GM21737 (cell line): ENCODE data around the gene METTL13.
"Not testable (repeated sequence)": the region's sequence is repeated elsewhere in the genome, so short reads cannot be mapped to it uniquely, and the experiment has no call there.

Source experiments
- ATAC-seq: cut with Tn5 transposase; IDR thresholded peaks from one replicate; pipeline ENCODE4 v1.9.1; 2021; ENCODE audit warnings: mild to moderate bottlenecking, moderate library complexity; ENCODE audit not compliant: unreplicated experiment

METTL13 gene

GRCh38 chr1:171769171-171769570 lies 12.3 kb upstream of the METTL13 start:
- no peak for ATAC-seq

- no peak for ATAC-seq
These were observed 11.7 kb upstream of the METTL13 start for GRCh38 chr1:171769754-171770153.

DNA sequence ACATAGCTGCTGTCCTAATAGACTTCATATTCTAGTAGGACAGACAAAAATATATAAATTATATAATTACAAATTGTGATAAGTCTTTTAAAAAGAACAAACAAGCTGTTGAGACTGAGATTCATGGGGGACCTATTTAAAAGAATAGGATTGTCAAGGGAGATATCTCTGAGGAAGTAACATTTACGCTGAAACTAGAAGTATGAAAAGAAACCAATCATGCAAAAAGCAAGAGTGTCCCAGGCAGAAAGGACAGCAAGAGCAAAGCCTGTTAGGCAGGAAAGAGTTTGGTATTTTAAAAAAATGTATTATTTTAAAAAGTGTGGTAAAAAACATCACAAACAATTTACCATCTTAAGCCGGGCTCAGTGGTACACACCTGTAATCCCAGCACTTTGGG lies 9.1 kb upstream of the METTL13 start:
- no peak for ATAC-seq

GRCh38 chr1:171780583-171781175 lies 781 bp upstream of the METTL13 start:
- ATAC-seq = no peak

DNA sequence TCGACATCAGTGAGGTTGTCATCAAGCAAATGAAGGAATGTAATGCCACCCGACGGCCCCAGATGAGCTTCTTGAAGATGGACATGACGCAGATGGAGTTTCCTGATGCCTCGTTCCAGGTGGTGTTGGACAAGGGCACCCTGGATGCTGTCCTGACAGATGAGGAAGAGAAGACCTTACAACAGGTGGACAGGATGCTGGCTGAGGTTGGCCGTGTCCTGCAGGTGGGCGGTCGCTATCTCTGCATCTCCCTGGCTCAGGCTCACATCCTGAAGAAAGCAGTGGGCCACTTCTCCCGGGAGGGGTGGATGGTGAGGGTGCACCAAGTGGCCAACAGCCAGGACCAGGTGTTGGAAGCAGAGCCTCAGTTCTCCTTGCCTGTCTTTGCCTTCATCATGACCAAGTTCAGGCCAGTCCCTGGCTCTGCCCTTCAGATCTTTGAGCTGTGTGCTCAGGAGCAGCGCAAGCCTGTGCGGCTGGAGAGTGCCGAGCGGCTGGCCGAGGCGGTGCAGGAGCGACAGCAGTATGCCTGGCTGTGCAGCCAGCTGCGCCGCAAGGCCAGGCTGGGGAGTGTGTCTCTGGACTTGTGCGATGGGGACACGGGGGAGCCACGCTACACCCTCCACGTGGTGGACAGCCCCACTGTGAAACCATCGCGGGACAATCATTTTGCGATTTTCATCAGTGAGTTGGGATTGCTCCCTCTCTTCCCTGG lies 2.5 kb downstream of the METTL13 start:
- ATAC-seq = no peak

GRCh38 chr1:171784784-171785183 lies 3.3 kb downstream of the METTL13 start:
- no peak for ATAC-seq

GRCh38 chr1:171785766-171786165 lies 4.3 kb downstream of the METTL13 start:
- no peak for ATAC-seq

DNA sequence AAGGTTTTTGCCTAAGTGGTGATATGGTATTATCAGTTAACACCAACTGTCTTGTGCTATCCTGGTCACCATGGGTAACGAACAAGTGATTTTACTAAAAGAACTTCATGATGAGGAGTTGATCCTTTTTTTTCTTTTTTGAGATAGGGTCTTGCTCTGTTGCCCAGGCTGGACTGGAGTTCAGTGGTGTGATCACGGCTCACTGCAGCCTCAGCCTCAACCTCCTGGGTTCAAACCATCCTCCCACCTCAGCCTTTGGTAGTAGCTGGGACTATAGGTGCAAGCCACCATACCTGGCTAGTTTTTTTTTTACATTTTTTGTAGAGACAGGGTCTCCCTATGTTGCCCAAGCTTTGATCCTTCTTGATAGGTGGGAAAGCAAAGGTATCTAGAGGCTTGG lies 5.1 kb downstream of the METTL13 start:
- no peak for ATAC-seq

GRCh38 chr1:171787686-171788480 lies 6.4 kb downstream of the METTL13 start:
- no peak for ATAC-seq

DNA sequence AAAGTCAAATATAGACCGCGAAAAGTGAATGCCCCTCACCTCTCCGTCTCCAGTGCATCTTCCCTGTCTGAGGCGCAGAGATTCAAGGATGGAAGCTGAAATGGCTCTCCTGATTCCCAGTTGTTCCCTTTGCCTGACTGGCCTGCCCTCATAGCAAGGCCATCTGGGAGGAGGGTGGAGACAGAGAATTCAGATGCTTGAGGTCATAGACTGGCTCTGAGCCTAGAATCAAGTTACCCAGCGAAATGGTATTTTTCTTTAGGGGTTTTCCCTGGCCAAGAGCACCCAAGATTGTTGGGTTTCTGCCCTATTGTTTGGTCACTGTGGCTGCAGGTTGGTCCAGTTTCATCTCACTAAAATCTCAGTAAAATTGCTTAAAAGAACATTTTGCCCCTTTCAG lies 7.2 kb downstream of the METTL13 start:
- no peak for ATAC-seq

GRCh38 chr1:171790318-171790717 lies 8.9 kb downstream of the METTL13 start:
- ATAC-seq = no peak

- no peak for ATAC-seq
These were observed 11.4 kb downstream of the METTL13 start for GRCh38 chr1:171792656-171793369.

GRCh38 chr1:171793636-171794035 lies 12.2 kb downstream of the METTL13 start:
- ATAC-seq = no peak

DNA sequence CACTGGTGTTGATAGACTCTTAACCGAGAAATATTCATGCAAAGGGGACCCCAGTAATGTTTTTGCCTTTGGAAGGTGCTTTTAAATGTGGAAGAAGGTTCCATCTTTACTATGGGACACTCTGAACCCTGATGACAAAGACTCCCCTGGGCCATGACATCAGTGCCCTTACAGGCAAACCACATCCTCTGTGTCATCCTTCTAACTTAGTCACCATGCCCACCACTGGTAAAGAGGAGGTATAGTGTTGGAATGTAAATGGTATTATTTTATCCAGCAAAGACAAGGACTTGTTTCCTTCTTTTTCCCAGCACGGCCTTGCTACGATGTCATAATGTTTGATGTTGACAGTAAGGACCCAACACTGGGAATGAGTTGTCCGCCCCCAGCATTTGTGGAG lies 12.6 kb downstream of the METTL13 start:
- ATAC-seq = no peak

DNA sequence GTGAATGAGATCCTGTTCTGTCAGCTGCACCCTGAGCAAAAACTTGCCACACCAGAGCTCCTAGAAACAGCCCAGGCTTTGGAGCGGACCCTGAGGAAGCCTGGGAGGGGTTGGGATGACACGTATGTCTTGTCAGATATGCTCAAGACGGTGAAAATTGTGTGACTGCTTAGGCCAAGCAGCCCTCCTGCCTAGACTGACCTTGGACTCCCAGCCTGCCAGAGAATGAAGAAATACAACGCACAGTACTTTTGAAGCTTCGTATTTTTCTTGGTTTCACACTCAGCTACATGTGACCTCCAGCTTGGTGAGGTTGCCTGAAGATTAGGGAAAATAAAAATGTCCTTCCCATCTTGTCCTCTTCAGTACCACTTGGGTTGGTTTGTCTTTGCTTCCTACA lies 15.1 kb downstream of the METTL13 start:
- ATAC-seq = no peak

GRCh38 chr1:171798311-171798710 lies 16.9 kb downstream of the METTL13 start:
- ATAC-seq = no peak

DNA sequence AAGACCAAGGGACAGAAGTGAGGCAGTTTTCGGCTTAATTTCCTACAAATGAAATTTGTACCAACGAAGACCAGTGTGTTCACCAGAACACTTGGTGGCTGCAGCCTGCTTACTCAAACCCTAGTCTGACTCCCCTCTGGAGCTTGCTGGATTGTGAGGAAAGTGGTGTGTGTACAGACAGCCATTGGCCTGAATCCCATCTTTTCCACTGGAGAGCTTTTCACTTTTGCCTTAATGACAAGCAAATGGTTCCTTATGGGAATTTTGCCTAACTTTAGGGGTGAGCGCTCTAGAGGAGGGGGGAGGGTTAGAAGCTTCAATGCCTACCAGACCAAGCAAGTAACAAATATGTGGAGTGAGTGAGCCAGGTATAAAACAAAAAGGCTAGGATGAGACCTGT lies 17.3 kb downstream of the METTL13 start:
- no peak for ATAC-seq

DNA sequence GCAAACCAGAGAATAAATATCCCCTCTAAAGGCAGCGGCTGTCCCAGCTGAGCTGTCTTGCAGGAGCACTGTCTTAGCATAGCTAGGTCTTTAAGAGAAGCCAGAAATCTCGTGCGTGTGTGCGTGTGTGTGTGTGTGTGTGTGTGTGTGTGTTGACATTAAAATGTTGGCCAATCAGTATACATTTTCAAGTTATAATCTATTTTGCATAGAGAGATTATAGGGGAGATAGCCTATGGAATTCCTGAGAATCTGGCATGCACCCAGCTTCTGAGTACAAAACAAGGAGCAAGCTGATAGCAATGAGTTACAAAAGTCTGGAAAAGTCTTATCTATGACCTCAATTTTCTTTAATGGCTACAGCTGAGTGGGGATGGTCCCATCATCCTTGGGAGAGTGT lies 17.7 kb downstream of the METTL13 start:
- ATAC-seq = no peak

DNA sequence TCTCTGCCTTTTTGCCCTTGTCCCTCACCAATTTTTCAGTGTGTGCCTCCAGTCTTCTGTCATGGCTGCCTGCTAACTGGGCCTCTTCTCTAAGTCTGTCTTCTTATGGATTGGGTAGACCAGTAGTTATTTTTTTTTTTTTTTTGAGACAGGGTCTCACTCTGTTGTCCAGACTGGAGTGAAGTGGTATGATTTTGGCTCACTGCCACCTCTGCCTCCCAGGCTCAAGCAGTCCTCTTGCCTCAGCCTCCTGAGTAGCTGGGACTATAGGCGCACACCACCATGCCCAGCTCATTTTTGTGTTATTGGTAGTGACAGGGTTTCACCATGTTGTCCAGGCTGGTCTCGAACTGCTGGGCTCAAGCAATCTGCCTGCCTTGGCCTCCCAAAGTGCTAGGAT lies 18.2 kb downstream of the METTL13 start:
- ATAC-seq = not testable (repeated sequence)

DNA sequence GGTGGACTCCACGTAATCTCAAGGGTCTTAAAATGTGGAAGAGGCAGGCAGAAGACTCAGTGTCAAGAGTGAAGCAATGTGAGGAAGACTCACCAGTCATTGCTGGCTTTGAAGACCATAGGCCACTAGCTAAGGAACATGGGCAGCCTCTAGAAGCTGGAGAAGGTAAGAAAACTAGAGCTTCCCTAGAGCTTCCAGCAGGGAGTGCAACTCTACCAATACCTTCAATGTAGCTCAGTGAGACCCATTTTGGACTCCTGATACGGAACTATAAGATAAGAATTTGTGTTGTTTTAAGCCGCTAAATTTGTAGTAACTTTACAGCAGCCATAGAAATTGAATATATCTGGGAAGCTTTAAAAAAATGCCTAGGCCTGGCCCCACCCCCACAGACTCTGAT lies 18.9 kb downstream of the METTL13 start:
- ATAC-seq = no peak

DNA sequence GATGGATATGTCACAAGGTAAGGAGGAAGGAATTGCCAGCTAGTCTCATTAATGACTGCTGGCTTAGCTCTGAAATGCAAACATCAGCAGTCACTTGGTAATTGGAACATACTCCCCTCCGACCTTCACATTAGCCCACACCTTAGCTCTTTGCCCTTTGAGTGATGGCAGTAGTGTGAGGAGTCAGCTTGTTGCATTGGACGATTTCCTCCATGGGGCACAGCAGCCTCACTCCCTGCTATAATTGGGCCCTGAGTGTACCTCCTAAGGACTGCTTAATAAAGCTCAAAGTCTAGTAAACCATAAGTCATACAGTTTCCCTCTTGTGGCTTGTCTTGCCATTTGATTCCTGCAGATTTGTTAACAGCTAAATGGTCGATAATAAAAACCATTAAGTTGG lies 19.4 kb downstream of the METTL13 start:
- ATAC-seq = no peak
